HCT116 (cell line): ENCODE results near the gene SSNA1. TPM values are rescaled to one million over a fixed set of nuclear protein-coding genes. Genes with fewer than 3 reads are reported as not detected.

Experiments used
- ATAC-seq: fragments of 200-7000 bp; cut with Tn5 transposase; 2 replicates; pipeline ENCODE4 v1.9.1; 2020; ENCODE audit warnings: mild to moderate bottlenecking, moderate library complexity
- BruUV-seq: library from RNA; stranded (reverse); fragments of 400-500 nt; replicated peaks from 2 replicates; lab custom pipeline; 2021; lab: Mats Ljungman, UMichigan
- CTCF ChIA-PET: fragments of 300-600 bp; sonication (Branson Sonifier 250); formaldehyde crosslinking; loops from one replicate; lab custom pipeline; 2021; ENCODE audit warnings: antibody characterized with exemption; lab: Charles Lee
- POLR2A ChIA-PET: fragments of 300-600, 350-600 bp; sonication (Branson Sonifier 250); formaldehyde crosslinking; loops from one replicate; lab custom pipeline; 2021; ENCODE audit warnings: antibody characterized with exemption; lab: Charles Lee
- RAD21 ChIA-PET, 2 experiments: fragments of 300-600 bp; sonication (Branson Sonifier 250); formaldehyde crosslinking; loops; one replicate each; lab custom pipeline; 2023; ENCODE audit warnings: low total read pairs in 2 of 2; ENCODE audit not compliant: uncharacterized antibody in 2 of 2, unreplicated experiment in 2 of 2, low non-redundant PET in 1 of 2; lab: Charles Lee
- DNase-seq: peaks from one replicate; pipeline ENCODE4 v3.0.0-alpha.2; 2010; ENCODE audit warnings: low read depth, low spot score
- H2AFZ ChIP-seq: fragments of 200-600 bp; shearing (Covaris generic), sonication (generic); 2 replicates; pipeline ENCODE4 v1.6.1; 2017; ENCODE audit warnings: low read depth, mixed run types, mixed read lengths, antibody characterized with exemption, low read length; ENCODE audit not compliant: poor library complexity, severe bottlenecking
- H3K27ac ChIP-seq: 2 replicates; pipeline ENCODE4 v1.5.1; 2012; ENCODE audit warnings: low read depth, low read length
- H3K27me3 ChIP-seq: fragments of 200-600 bp; sonication (generic); 2 replicates; pipeline ENCODE4 v1.6.1; 2016; ENCODE audit warnings: mixed run types, low read length, mixed read lengths; ENCODE audit not compliant: insufficient read depth
- H3K36me3 ChIP-seq, 2 experiments: fragments of 200-500 bp in 1 of 2; fragments of 200-600 bp in 1 of 2; sonication (Bioruptor generic) in 1 of 2; sonication (generic) in 1 of 2; 2 replicates each; pipeline versions ENCODE4 v1.5.1 to v1.6.1; 2014 to 2016; ENCODE audit warnings: low read length in 2 of 2, inconsistent platforms in 1 of 2, mixed read lengths in 1 of 2, mixed run types in 1 of 2; ENCODE audit not compliant: insufficient read depth in 2 of 2, control insufficient read depth in 1 of 2
- H3K4me1 ChIP-seq, 2 experiments: fragments of 200-600 bp in 1 of 2; sonication (generic) in 1 of 2; 2 replicates each; pipeline versions ENCODE4 v1.5.1 to v1.6.1; 2012 to 2017; ENCODE audit warnings: low read length in 2 of 2, inconsistent platforms in 1 of 2, mild to moderate bottlenecking in 1 of 2, mixed read lengths in 1 of 2, mixed run types in 1 of 2, moderate library complexity in 1 of 2; ENCODE audit not compliant: insufficient read depth in 2 of 2, control insufficient read depth in 1 of 2
- H3K4me2 ChIP-seq: fragments of 200-600 bp; sonication (generic); 2 replicates; pipeline ENCODE4 v1.6.1; 2017; ENCODE audit warnings: mixed run types, low read length, mixed read lengths
- H3K4me3 ChIP-seq, 2 experiments: fragments of 200-600 bp in 1 of 2; sonication (generic) in 1 of 2; replicated peaks in 1 of 2; 2 replicates each; pipeline ENCODE4 v1.5.1; 2011 to 2016; ENCODE audit warnings: low read length in 2 of 2, control low read depth in 1 of 2, low read depth in 1 of 2, mild to moderate bottlenecking in 1 of 2, mixed read lengths in 1 of 2, mixed run types in 1 of 2
- H3K79me2 ChIP-seq: fragments of 200-600 bp; sonication (generic); 2 replicates; pipeline ENCODE4 v1.6.1; 2017; ENCODE audit warnings: mild to moderate bottlenecking, mixed run types, low read length, moderate library complexity, mixed read lengths; ENCODE audit not compliant: insufficient read depth
- H3K9ac ChIP-seq: fragments of 200-600 bp; sonication (generic); 2 replicates; pipeline ENCODE4 v1.6.1; 2016; ENCODE audit warnings: low read length, mixed read lengths
- H3K9me2 ChIP-seq: fragments of 200-600 bp; sonication (generic), shearing (Covaris generic); 2 replicates; pipeline ENCODE4 v1.6.1; 2017; ENCODE audit warnings: mixed run types, mild to moderate bottlenecking, moderate library complexity; ENCODE audit not compliant: insufficient read depth
- H3K9me3 ChIP-seq, 2 experiments: fragments of 200-500 bp in 1 of 2; fragments of 200-600 bp in 1 of 2; sonication (Bioruptor generic) in 1 of 2; sonication (generic) in 1 of 2; 2 replicates each; pipeline ENCODE4 v1.6.1; 2014 to 2017; ENCODE audit warnings: low read length in 2 of 2, mixed read lengths in 2 of 2, inconsistent platforms in 1 of 2, low read depth in 1 of 2, mild to moderate bottlenecking in 1 of 2, mixed run types in 1 of 2, moderate library complexity in 1 of 2; ENCODE audit not compliant: control insufficient read depth in 1 of 2, insufficient read depth in 1 of 2
- H4K20me1 ChIP-seq: fragments of 200-600 bp; sonication (generic), shearing (Covaris generic); 2 replicates; pipeline ENCODE4 v1.6.1; 2017; ENCODE audit warnings: mixed run types, mild to moderate bottlenecking, moderate library complexity; ENCODE audit not compliant: insufficient read depth
- CEBPB ChIP-seq: IDR thresholded peaks from 2 replicates; pipeline ENCODE4 v1.6.1; 2012; ENCODE audit warnings: low read depth
- EGR1 ChIP-seq: IDR thresholded peaks from 2 replicates; pipeline ENCODE4 v1.6.1; 2012; ENCODE audit warnings: low read depth
- EZH2 ChIP-seq: fragments of 200-600 bp; sonication (generic); IDR thresholded peaks from 2 replicates; pipeline ENCODE4 v1.6.1; 2017; ENCODE audit warnings: antibody characterized with exemption, mixed run types
- EZH2phosphoT487 ChIP-seq: fragments of 200-600 bp; IDR thresholded peaks from 2 replicates; pipeline ENCODE4 v1.6.1; 2018; ENCODE audit warnings: antibody characterized with exemption, borderline replicate concordance
- FOSL1 ChIP-seq: IDR thresholded peaks from 2 replicates; pipeline ENCODE4 v1.6.1; 2012; ENCODE audit warnings: low read depth
- JUND ChIP-seq: IDR thresholded peaks from 2 replicates; pipeline ENCODE4 v1.6.1; 2012
- MAX ChIP-seq: IDR thresholded peaks from 2 replicates; pipeline ENCODE4 v1.6.1; 2012
- POLR2A ChIP-seq: IDR thresholded peaks from 2 replicates; pipeline ENCODE4 v1.7.0; 2011; ENCODE audit warnings: borderline replicate concordance; ENCODE audit not compliant: insufficient read depth, insufficient read length; ENCODE audit errors: extremely low read depth
- POLR2AphosphoS5 ChIP-seq: IDR thresholded peaks from 2 replicates; pipeline ENCODE4 v1.6.1; 2011; ENCODE audit warnings: mild to moderate bottlenecking, low read depth, low read length, moderate library complexity
- RAD21 ChIP-seq: IDR thresholded peaks from 2 replicates; pipeline ENCODE4 v1.6.1; 2012; ENCODE audit warnings: low read depth, mild to moderate bottlenecking
- REST ChIP-seq: IDR thresholded peaks from 2 replicates; pipeline ENCODE4 v1.6.1; 2012; ENCODE audit warnings: low read depth
- SIN3A ChIP-seq: IDR thresholded peaks from 2 replicates; pipeline ENCODE4 v1.6.1; 2012; ENCODE audit warnings: low read depth
- SP1 ChIP-seq: IDR thresholded peaks from 2 replicates; pipeline ENCODE4 v1.6.1; 2012; ENCODE audit warnings: low read depth
- TCF7L2 ChIP-seq: IDR thresholded peaks from 2 replicates; pipeline ENCODE4 v1.7.0; 2011; ENCODE audit warnings: borderline replicate concordance, inconsistent platforms; ENCODE audit not compliant: insufficient read depth, insufficient read length; ENCODE audit errors: extremely low read depth
- YY1 ChIP-seq: IDR thresholded peaks from 2 replicates; pipeline ENCODE4 v1.6.1; 2011; ENCODE audit warnings: low read length, low read depth, moderate library complexity, mild to moderate bottlenecking; ENCODE audit not compliant: insufficient replicate concordance; ENCODE audit errors: extremely low read depth
- ZFX ChIP-seq: fragments of 450-650 bp; IDR thresholded peaks from 2 replicates; pipeline ENCODE4 v1.6.1; 2017
- ZNF274 ChIP-seq: fragments of 200-500 bp; sonication (Bioruptor generic); IDR thresholded peaks from 2 replicates; pipeline ENCODE4 v1.6.1; 2014; ENCODE audit warnings: mild to moderate bottlenecking, low read depth, low read length, inconsistent platforms
- intact Hi-C: fragments of 100-400 bp; cut with micrococcal nuclease; formaldehyde crosslinking; loops from 2 replicates; pipeline ENCODE4 v1.10.0; 2022
- total RNA-seq: library from RNA; stranded (reverse); gene quantifications from one replicate; pipeline ENCODE4 v1.2.1, GENCODE V29; 2021; ENCODE audit not compliant: unreplicated experiment
- TF ChIP-seq, protein P1 (sequence below), 3 experiments: fragments of 200-600 bp in 1 of 3; sonication (generic) in 1 of 3; IDR thresholded peaks in 2 of 3; conservative IDR thresholded peaks in 1 of 3; 2 replicates each; pipeline ENCODE4 v1.5.1; 2012 to 2017; ENCODE audit warnings: low read depth in 2 of 3, low read length in 2 of 3, antibody characterized with exemption in 1 of 3, borderline replicate concordance in 1 of 3, control low read depth in 1 of 3, mild to moderate bottlenecking in 1 of 3, mixed read lengths in 1 of 3, mixed run types in 1 of 3, moderate library complexity in 1 of 3; ENCODE audit not compliant: insufficient read depth in 1 of 3
- TF ChIP-seq, protein P2 (sequence below): IDR thresholded peaks from 2 replicates; pipeline ENCODE4 v1.6.1; 2011; ENCODE audit warnings: mild to moderate bottlenecking, low read length, moderate library complexity; ENCODE audit not compliant: insufficient replicate concordance; ENCODE audit errors: extremely low read depth

Gene SSNA1
- total RNA-seq, 1 experiment from 2014 or later, result 84.7 TPM

DNA sequence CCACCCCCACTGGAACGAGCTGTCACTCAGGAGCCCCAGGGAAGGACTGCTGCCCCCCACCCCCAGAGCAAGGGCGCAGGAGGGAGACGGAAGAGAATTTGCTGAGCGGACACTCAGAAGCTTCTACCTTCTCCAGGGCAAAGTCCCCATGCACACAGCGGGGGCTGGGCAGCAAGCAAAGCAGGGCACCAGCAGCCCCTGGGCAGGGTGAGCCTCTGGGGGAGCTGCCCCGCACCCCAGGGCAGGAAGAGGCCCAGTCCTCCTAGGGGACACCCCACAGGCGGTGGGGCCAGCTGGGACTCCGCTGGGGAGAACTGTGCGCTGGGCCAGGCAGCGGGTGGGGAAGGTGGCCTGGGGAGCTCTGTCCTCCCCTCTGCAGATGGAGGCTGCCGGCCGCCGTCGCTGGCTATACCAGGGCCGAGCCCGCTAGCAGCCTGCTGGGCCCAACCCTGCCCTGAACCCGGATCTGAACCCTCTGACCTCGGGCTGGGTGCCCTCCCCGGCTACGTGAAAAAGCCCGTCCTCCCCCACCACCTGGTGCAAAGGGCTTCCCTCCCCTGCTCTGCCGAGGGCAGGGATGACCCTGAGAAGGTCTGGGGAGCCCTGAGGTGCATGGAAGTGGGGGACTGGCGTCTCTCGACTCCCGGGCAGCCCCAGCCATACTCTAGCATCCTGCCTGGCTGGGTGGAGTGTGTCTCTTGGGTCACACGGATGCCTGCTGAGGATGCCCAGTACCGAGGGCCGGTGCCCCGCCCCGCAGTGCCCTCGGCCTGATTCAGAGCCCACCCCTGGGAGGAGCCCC lies 41.6 kb downstream of the SSNA1 start:
- no TSS peak for BruUV-seq
- CTCF ChIA-PET, result no interaction called here

More for the DNA sequence above, 41.6 kb downstream of the SSNA1 start:
- no peak overlapping the region for H3K27ac ChIP-seq
- H3K27me3 ChIP-seq, result no peaks in the 10 kb centered on the region
- peaks cover 34 to 46% of the 10 kb centered on the region in 2 experiments for H3K4me1 ChIP-seq
- DNase-seq (no peak), ATAC-seq (no peak)
- no peak overlapping the region for H2AFZ ChIP-seq
- no peaks in the 10 kb centered on the region for H3K9me3 ChIP-seq
- RAD21 ChIA-PET, result no interaction called here
- no peaks in the 10 kb centered on the region for H3K9me2 ChIP-seq
- intact Hi-C loops, result loop anchor here (5.0 to 10.0 kb wide), 3 partner anchors 43 to 445 kb away; partner anchors contain the start of genes ANAPC2, NPDC1 and SSNA1
- no peak for TF ChIP-seq YY1
- no peak for TF ChIP-seq REST
- no peak for TF ChIP-seq EZH2
- TF ChIP-seq SP1, result no peak
- TF ChIP-seq MAX, result no peak
- TF ChIP-seq RAD21, result no peak
- TF ChIP-seq ZFX, result no peak
- TF ChIP-seq TCF7L2, result no peak
- TF ChIP-seq POLR2AphosphoS5, result no peak
- TF ChIP-seq JUND, result no peak
- no peak for TF ChIP-seq FOSL1
- no peak for TF ChIP-seq ZNF274
- TF ChIP-seq, protein P1, sequence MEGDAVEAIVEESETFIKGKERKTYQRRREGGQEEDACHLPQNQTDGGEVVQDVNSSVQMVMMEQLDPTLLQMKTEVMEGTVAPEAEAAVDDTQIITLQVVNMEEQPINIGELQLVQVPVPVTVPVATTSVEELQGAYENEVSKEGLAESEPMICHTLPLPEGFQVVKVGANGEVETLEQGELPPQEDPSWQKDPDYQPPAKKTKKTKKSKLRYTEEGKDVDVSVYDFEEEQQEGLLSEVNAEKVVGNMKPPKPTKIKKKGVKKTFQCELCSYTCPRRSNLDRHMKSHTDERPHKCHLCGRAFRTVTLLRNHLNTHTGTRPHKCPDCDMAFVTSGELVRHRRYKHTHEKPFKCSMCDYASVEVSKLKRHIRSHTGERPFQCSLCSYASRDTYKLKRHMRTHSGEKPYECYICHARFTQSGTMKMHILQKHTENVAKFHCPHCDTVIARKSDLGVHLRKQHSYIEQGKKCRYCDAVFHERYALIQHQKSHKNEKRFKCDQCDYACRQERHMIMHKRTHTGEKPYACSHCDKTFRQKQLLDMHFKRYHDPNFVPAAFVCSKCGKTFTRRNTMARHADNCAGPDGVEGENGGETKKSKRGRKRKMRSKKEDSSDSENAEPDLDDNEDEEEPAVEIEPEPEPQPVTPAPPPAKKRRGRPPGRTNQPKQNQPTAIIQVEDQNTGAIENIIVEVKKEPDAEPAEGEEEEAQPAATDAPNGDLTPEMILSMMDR (IDR thresholded peaks at IDR 0.05 in 2 of 3, conservative IDR thresholded peaks at IDR 0.05 in 1 of 3; ENCODE audit: borderline replicate concordance in 1 of 3, insufficient read depth in 1 of 3, low read depth in 2 of 3, low read length in 2 of 3), result no peak
- no peak for TF ChIP-seq POLR2A
- no peak for TF ChIP-seq SIN3A
- TF ChIP-seq EGR1, result no peak
- TF ChIP-seq, protein P2, sequence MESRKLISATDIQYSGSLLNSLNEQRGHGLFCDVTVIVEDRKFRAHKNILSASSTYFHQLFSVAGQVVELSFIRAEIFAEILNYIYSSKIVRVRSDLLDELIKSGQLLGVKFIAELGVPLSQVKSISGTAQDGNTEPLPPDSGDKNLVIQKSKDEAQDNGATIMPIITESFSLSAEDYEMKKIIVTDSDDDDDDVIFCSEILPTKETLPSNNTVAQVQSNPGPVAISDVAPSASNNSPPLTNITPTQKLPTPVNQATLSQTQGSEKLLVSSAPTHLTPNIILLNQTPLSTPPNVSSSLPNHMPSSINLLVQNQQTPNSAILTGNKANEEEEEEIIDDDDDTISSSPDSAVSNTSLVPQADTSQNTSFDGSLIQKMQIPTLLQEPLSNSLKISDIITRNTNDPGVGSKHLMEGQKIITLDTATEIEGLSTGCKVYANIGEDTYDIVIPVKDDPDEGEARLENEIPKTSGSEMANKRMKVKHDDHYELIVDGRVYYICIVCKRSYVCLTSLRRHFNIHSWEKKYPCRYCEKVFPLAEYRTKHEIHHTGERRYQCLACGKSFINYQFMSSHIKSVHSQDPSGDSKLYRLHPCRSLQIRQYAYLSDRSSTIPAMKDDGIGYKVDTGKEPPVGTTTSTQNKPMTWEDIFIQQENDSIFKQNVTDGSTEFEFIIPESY, result no peak
- no peak for TF ChIP-seq CEBPB
- no peak for TF ChIP-seq EZH2phosphoT487
- H3K79me2 ChIP-seq, result no peaks in the 10 kb centered on the region
- no peaks in the 10 kb centered on the region for H3K36me3 ChIP-seq
- no peak overlapping the region for H3K9ac ChIP-seq
- no peaks in the 10 kb centered on the region for H4K20me1 ChIP-seq
- H3K4me2 ChIP-seq, result no peak overlapping the region
- H3K4me3 ChIP-seq, result no peak overlapping the region
- POLR2A ChIA-PET, result no interaction called here
